Stimulated activated naive CD8-positive, alpha-beta T cell treated with anti-CD3 and anti-CD28 coated beads, Interleukin-15, Interleukin-2, amounts not matched to agents 100 U/mL and 50 U/mL, for 24 hours (primary cell): ENCODE results near the gene MCM7.
A peak's percentile ranks its signal among the peaks of the same experiment; 100 is the strongest.

Experiments used
- ATAC-seq: fragments of 150-1000 bp; cut with Tn5 transposase; one replicate; pipeline ENCODE4 v1.10.0; 2021
- DNase-seq: peaks from one replicate; pipeline ENCODE4 v3.0.0; 2021

MCM7 gene

DNA sequence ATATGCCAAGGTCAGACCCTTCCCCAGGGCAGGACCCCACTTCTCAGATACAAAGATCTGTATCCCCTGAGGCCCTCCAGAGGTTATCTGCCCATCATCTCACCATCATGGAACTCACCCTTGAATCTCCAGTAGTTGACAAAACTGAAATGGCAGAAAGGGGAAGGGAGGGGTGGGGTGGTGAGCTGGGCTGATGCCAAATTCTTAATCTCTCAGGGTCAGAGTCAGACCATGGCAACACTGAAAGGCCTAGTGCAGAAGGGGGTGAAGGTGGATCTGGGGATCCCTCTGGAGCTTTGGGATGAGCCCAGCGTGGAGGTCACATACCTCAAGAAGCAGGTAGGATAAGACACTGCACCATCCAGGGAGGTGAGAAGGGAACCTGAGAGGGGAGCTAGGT is 21.4 kb upstream of the MCM7 start:
- no peak for ATAC-seq
- DNase-seq: no peak

DNA sequence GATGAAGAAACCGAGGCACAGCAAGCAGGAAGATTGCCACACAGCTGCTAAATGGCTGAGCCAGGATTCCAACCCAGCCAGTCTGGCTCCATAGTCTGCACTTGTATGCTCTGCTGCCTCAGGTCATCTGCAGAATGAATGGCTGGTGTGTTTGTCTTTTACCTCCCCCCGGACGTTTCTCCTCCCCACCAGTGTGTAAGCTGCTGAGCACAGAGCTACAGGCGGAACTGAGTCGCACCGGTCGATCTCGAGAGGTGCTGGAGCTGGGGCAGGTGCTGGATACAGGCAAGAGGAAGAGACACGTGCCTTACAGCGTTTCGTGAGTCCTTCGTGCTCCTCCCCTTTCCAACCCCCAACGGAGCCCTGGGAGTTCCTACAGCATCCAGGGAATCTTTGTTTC is 20.9 kb upstream of the MCM7 start:
- DNase-seq (no peak), ATAC-seq (no peak)

DNA sequence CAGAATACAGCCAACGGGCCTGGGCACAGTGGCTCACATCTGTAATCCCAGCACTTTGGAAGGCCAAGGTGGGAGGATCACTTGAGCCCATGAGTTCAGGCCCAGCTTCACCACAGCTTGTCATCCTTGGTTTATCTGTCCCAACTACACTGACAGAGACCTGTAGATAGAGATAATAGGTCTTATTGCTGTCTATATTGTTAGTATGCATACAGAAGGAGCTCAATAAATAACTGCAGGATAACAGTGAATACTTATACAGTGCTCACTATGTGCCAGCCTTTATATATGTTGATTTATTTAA is 19.5 kb upstream of the MCM7 start:
- ATAC-seq (no peak), DNase-seq (no peak)

DNA sequence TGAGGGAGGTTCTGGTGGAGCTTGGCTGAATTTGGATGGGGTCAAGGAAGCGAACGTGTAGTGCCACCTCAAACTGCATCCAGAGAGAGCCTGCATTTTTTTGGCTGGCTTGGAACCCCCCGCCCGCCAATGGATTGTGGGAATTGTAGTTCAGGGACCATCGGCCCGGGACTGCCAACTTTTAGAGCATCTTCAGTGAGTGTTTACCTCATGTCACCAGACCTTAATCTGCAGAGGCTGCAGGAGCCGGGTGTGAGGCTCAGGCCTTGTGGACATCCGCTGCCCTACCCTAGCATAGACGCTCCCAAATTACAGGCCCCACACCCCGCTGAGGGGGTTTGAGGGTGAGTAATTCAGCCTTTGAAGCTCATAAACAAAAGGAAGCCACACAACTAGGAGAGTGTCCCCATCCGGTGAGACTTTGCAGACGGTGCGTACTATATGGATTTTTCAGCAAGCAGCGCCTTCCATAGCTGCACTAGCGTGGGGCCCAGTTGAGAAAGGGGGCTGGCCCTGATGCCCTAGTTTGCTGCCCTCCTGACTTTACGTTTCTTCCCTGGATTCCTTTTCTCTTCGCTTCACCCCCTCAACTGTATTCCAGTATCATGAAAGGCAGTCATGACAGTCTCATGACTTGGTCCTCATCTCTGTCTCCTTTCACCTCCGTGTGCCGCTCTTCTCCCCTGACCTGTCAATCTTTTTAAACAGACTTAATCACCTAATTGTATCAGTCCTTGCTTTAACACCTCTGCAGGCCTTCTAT is 19.0 kb upstream of the MCM7 start:
- ATAC-seq: peak; percentile 67
- DNase-seq: peak; percentile 68

DNA sequence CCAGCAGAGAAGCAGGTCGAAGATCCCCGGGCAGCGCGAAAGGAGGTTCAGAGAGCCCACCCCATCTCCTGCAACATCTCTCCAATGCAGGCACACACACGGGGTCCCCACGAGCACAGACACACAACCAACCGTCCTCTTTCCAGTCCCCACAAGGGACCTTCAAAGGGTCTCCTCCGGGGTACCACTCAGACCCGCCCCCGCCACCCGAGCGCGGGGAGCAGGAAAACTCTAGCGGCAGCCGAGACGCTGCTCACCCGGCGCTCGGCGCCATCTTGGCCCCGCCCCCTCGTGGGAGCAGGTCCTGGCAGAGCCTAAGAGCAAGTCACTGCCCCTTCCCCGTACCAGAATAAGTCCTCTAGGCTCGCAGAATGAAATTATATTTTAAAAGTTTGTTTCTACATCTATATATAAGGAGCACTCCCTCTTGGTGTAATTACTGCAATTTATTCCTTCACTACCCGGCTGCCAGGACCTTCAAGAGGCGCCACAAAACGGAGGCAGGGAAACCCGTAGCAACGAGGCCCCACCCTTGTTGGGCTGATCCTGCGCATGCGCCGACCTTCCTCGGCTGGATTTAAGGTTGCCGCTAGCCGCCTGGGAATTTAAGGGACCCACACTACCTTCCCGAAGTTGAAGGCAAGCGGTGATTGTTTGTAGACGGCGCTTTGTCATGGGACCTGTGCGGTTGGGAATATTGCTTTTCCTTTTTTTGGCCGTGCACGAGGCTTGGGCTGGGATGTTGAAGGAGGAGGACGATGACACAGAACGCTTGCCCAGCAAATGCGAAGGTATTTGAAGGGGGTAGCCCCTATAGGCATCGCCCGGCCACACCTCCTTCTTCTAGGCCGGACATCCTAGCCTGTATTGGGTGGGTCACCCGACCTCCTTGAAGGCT is 18.1 kb upstream of the MCM7 start, which contains the start of the genes CNPY4 and TAF6:
CNPY4 (plus strand) TSS at position 563 of the 898 bp plus-strand sequence; CDS start at position 674, 111 bp downstream.
TAF6 (minus strand) TSS at position 287 of the 898 bp plus-strand sequence. CDS start 5,149 bp downstream, outside the sequence.
- DNase-seq (peak; percentile 95), ATAC-seq (peak; percentile 78)

DNA sequence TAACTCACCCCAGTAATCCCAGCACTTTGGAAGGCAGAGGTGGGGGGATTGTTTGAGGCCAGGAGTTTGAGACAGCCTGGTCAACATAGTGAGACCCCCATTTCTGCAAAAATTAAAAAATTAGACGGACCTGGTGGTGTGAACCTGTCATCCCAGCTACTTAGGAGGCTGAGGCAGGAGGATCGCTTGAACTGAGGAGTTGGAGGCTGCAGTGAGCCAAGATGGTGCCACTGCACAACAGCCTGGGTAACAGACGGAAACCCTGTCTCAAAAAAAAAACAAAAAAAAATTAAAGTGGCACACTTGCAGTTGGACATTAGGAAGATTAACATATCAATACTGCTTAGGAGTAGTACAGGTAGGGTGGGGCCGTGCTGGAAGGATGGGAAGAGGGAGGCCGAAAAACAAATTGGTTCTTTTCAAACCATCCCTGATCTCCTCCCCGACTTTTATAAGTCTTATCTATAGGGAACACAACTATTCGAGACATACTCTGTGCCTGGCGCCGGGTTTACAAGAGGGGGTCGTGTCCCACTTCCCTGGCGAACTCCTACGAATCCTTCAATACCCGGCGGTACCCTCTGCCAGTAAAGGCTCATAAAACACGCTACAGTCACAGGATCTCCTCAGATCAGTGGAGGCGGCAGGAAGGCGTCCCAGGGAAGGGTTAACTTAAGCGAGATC is 17.3 kb upstream of the MCM7 start:
- no peak for ATAC-seq
- no peak for DNase-seq

DNA sequence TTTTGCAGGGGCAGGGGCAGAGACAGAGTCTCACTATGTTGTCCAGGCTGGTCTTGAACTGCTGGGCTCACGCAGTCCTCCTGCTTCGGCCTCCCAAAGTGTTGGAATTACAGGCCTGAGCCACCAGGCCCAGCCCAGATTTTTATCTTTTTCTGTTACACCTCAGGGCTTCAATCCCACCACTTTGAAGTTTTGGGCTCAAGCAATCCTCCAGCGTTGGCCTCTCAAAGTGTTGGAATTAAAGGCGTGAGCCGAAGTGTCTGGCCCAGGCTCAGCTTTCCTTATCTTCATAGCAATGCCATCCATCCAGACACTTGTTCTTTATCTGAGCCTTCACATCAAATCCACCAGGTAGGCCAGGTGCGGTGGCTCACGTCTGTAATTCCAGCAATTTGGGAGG is 13.8 kb upstream of the MCM7 start:
- no peak for ATAC-seq
- DNase-seq: no peak

DNA sequence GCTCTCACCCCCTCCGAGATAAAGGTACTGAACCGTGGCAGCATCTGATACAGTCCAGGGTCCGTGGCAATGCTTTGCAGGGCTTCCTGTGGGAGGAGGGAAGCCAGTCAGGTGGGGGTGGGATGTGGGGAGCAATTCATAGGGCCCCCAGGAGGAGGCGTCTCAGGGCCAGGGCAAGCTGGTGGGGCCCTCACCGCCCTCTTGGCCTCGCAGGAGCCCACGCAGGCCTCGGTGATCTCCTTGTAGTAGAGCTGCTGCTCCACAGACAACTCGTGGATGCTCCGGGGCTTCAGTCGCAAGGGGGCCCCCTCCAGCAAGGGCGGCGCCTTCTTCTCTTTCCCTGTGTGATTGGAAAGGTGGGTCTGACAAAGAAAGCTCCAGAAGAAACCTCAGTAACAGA is 10.7 kb upstream of the MCM7 start:
- no peak for DNase-seq

DNA sequence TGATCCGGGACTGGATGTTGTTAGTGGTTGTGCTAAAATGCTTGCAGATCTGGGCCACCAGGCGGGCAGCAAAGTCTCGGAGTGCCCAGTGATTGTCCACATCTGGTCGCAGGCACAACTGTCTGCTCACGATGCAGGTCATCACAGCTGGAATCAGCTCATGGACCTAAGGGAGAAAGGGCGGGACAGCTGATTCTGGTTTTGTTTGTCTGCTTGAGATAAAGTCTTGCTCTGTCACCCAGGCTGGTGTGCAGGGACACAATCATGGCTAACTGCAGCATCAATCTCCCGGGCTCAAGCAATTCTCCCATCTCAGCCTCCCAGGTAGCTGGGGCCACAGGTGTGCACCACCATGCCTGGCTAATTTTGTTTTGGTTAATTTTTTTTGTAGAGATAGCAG is 10.0 kb upstream of the MCM7 start:
- no peak for DNase-seq

More for the DNA sequence above, 10.7 kb upstream of the MCM7 start:
- no peak for ATAC-seq

DNA sequence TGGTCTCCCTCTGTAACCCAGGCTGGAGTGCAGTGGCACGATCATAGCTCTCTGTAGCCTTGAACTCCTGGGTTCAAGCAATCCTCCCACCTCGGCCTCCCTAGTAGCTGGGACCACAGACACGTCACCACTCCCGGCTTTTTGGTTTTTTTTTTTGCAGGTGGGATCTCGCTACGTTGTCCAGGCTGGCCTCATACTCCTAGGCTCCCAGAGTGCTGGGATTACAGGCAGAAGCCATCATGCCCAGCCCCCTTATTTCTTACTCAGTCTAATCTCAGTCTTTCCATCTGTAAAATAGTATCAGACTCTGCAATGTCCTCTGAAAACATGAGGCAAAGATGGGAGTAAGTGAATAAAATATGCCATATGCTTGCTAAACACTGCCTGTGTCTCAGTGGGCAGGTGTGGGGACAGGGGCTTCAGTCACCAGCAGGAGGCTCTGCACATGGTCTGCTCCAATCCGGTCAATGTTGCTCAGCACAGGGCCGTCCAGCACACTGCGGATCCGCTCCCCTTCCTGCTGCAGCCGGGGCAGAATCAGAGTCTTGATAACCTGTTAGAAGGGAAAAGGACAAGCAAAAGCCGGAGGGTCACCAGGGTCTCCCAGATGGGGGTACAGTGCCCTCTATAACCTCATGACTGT is 8.4 kb upstream of the MCM7 start:
- DNase-seq (no peak), ATAC-seq (no peak)

More for the DNA sequence above, 10.0 kb upstream of the MCM7 start:
- no peak for ATAC-seq

DNA sequence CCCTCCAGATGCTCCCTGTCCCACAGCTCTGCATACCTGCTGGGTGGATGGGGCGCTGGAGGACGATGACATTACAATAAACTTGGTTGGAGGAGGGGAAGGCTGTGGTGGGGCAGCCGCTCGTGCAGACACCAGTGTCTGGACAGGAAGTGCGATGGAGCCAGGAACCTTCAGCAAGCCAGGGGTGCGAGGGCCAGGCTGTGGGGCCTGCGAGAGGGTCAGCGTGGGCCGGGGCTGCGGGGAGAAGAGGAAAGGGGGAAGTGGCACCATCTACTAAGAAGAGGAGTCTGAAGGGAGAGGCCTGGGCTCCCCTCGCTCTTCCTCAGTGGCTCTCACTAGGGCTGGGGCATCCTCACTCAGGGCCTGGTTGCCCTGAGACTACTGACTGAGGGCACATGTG is 6.7 kb upstream of the MCM7 start:
- DNase-seq (no peak), ATAC-seq (no peak)

DNA sequence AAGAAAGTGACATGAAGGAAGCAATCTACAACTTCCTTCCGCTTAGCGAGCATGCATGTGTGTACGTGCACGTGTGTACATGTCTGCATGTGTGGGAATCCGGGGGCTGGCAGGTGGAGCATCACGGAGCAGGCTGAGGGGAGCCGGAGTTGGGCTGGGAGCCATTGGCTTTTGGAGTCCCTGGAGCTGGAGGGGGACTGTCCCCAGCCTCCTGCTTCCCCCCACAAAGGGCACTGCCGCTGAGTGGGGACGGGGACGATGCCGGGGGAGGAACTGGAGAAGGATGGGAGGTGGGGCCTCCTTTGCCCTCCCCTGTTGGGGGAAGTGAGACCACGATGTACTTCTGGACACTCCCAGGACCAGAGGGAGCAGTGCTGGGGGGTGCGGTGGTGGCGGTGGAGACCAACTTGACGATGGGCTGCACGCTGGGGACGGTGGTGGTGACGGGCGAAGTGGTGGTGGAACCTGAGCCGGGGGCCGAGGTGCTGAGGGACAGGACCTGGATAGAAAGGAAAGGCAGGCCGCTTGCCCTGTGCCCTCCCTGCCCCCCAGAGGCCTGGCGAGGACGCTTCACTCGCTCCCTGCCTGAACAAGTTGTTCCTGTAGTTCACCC is 6.0 kb upstream of the MCM7 start:
- DNase-seq (no peak), ATAC-seq (no peak)

DNA sequence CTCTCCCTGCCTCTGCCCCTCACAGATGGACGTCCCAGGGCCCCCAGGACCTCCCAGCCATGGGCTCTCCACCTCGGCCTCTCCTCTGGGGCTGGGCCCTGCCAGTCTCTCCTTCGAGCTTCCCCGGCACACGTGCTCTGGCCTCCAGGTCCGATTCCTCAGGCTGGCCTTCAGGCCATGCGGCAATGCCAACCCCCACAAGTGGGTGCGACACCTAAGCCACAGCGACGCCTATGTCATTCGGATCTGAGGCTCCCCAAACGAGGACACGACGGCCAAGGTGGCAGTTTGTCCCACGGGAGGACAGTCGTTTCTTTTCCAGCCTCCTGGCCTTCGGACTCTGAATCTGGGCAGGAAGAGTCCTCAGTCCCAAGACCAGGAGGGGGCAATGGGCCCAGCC is 5.4 kb upstream of the MCM7 start:
- ATAC-seq (no peak), DNase-seq (no peak)

DNA sequence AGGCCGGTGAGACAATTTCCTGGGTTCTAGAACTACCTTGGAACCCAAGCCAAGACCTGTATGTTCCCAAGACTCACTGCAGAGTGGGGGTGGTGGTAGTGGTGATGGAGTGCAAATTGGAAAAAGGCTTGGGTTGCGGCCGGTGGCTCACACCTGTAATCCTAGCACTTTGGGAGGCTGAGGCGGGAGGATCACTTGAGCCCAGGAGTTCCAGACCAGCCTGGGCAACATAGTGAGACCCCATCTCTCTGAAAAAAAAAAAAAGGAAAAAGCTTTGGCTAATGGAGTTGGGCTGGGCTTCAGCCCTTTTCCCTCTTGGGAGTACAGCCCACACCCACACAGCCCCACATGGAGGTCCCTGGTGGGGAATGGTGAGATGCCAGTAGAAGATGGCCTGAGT is 4.3 kb upstream of the MCM7 start:
- ATAC-seq: no peak

DNA sequence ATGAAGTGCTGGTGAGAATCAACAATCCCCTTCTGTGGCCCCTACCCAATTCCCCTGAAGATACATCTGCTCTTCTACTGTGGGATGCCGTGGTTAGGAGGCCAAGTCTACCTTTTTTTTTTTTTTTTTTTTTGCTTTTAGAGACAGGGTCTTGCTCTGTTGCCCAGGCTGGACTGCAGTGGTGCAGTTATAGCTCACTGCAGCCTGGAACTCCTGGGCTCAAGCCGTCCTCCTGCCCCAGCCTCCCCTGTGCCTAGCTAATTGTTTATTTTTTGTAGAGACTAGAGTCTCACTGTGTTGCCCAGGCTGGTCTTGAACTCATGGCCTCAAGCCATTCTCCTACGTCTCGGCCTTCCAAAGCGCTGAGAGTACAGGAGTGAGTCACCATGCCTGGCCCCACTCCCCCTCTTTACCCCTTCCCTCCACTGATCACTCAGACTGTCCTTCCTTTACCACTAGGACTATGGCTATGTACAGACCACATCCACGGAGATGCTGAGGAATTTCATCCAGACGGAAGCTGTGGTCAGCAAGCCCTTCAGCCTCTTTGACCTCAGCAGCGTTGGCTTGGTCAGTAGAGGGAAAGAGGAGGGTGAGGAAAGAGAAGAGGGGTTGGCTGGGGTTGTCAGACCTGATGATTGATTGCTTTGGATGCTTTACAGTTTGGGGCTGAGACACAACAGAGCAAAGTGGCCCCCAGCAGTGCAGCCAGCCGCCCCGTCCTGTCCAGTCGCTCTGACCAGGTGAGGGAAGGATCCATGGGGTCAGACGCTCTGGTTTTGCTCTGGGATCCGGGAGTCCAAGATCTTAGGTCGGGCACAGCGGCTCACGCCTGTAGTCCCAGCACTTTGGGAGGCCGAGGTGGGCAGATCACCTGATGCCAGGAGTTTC is 2.0 kb upstream of the MCM7 start:
- no peak for DNase-seq
- no peak for ATAC-seq

More for the DNA sequence above, 4.3 kb upstream of the MCM7 start:
- no peak for DNase-seq

DNA sequence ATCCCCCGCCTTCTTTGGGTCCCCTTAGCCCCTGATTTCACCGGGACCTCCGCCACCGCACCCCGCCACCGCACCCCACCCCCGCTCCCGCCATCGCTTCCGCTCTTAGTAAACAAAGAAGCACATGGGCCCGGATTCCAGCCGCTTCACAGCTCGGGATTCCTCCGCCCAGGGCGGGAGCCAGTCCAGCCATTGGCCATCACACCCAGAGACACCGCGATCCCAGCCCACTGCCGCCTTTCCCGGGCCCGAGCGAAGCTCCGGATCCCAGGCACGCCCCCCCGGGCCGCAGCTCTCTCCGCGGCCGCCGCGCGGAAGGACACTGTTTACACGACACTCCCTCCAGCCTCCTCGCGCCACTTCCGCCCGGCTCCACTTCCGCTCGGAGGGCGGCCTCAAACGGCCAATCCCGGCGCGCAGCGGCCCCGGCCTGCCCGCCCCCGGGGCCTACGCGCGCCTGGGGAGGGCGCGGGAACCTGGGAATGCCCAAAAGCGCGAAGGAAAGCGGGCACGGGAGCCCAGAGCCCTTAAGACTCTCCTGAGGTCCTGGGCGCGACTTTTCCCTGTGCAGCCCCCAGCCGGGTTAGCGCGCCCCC is 679 bp downstream of the MCM7 start:
- peak; percentile 91 for DNase-seq

DNA sequence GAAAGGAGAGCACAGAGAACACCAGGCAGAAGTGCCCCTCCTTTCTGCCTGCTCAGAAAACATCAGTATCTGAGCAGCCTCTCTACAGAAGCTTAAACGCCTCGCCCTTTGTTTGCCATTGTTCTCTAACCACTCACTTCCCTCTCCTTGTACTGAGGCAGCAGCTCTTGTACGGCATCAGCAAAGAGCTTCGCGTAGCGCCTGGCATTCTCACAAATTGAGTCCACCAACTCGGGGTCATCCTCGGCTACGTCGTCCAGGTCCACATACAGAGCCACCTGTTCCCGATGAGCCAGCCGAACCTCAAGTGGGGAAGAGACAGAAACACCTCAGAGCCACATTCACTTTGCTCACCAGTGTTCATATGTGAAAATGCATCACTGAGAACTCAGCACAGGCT is 1.7 kb downstream of the MCM7 start:
- ATAC-seq (no peak), DNase-seq (no peak)

More for the DNA sequence above, 679 bp downstream of the MCM7 start:
- peak; percentile 73 for ATAC-seq

DNA sequence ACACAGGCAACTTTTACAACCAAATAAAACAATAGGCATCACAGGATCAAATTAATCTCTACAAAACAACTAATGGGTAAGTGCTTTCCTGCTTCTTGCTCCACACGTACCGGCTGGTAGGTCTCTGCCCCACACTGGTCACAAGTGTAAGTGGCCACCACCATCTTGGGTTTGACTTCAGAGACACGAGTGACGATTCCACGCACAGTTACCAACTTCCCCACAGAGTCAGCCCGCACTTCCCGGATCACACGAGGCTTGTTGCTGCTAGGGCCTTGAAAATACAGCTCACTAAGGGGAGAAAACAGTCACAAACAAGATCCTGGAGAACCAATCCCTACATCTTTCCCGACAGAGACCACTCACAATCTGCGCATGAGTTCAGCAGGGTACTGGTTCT is 2.3 kb downstream of the MCM7 start:
- DNase-seq (no peak), ATAC-seq (no peak)

DNA sequence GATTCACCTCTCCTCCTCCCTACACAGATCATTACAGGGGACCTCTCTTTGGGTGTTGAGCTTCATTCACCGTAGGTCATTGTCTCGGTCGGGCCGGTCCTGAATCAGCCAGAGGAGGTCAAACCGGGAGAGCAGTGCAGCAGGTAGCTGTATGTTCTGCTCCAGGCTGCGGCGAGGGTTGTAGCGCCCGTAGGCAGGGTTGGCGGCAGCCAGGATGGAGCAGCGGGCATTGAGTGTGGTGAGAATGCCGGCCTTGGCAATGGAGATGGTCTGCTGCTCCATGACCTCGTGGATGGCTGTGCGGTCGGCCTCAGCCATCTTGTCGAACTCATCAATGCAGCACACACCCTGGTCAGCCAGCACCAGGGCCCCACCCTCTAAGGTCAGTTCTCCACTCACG is 5.5 kb downstream of the MCM7 start:
- DNase-seq (no peak), ATAC-seq (no peak)

DNA sequence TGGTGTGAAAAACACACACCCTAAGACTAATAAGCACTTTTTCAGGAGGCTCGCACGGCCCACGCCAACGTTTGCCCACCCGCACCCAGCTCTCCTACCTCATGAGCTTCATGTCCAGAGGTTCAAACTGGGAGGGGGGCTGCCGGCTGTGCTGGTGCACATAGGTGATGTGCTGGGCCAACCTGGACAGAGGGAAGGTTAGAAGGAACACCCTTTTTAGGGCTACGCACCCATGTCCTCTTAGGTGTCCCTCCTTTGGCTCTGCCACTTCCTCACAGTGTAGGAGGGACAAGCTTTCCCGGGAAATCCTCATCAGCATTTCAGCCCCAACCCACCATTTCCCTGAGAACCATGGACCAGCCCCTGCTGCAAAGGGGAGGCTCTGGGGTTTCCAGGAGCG is 5.9 kb downstream of the MCM7 start:
- DNase-seq (no peak), ATAC-seq (no peak)
